Thyroid gland (tissue), 4 donors: ENCODE measurements around the gene ANKRD55. TPM values are rescaled to one million over a fixed set of nuclear protein-coding genes. Genes with fewer than 3 reads are reported as not detected.

Experiments used
- DNase-seq, 2 donors: peaks; one replicate each; pipeline ENCODE4 v3.0.0-alpha.2; 2019
- H3K27ac ChIP-seq, 3 donors: fragments of 200-600 bp; sonication (generic); 1 replicate in 2 of 3; 2 replicates in 1 of 3; pipeline ENCODE4 v1.5.1; 2016 to 2019; ENCODE audit warnings: mild to moderate bottlenecking in 1 of 3, moderate library complexity in 1 of 3
- H3K27me3 ChIP-seq: fragments of 200-600 bp; sonication (generic); one replicate; pipeline ENCODE4 v1.5.1; 2019
- H3K36me3 ChIP-seq, 2 donors: fragments of 200-600 bp; sonication (generic); one replicate each; pipeline ENCODE4 v1.5.1; 2016 to 2019
- H3K4me1 ChIP-seq, 2 donors: fragments of 200-600 bp; sonication (generic); one replicate each; pipeline ENCODE4 v1.5.1; 2017 to 2019
- H3K4me3 ChIP-seq, 3 donors: fragments of 200-600 bp; sonication (generic); replicated peaks in 1 of 3; 1 replicate in 2 of 3; 2 replicates in 1 of 3; pipeline ENCODE4 v1.5.1; 2016; ENCODE audit warnings: mild to moderate bottlenecking in 1 of 3
- H3K9me3 ChIP-seq: fragments of 200-600 bp; sonication (generic); one replicate; pipeline ENCODE4 v1.5.1; 2017
- CTCF ChIP-seq, 6 experiments: fragments of 200-600 bp in 3 of 6; fragments of 450-650 bp in 3 of 6; sonication (generic) in 3 of 6; IDR thresholded peaks; one replicate each; pipeline ENCODE4 v1.5.1; 2016 to 2019; ENCODE audit warnings: antibody characterized with exemption in 6 of 6, mild to moderate bottlenecking in 2 of 6, inconsistent platforms in 1 of 6, moderate library complexity in 1 of 6
- POLR2A ChIP-seq, 2 donors: fragments of 450-650 bp; IDR thresholded peaks; one replicate each; pipeline ENCODE4 v1.6.1; 2017; ENCODE audit warnings: antibody characterized with exemption in 2 of 2, mild to moderate bottlenecking in 2 of 2, moderate library complexity in 1 of 2
- WGBS, 2 donors: methylation state at CpG; one replicate each; pipeline ENCODE4 v1.1.5; 2017; 5-methylcytosine and 5-hydroxymethylcytosine counted together
- intact Hi-C: fragments of 100-400 bp; cut with DNase I; formaldehyde crosslinking; loops from one replicate; pipeline ENCODE4 v1.15.1; 2023
- total RNA-seq, 4 donors: library from RNA; depleted of rRNA; stranded (reverse); fragments of >200 nt; gene quantifications; one replicate each; pipeline ENCODE4 v1.2.3, GENCODE V29; 2016

ANKRD55 gene
- total RNA-seq, 4 donors from 2014 or later: 0.22 to 0.94 TPM; not detected in 2

DNA sequence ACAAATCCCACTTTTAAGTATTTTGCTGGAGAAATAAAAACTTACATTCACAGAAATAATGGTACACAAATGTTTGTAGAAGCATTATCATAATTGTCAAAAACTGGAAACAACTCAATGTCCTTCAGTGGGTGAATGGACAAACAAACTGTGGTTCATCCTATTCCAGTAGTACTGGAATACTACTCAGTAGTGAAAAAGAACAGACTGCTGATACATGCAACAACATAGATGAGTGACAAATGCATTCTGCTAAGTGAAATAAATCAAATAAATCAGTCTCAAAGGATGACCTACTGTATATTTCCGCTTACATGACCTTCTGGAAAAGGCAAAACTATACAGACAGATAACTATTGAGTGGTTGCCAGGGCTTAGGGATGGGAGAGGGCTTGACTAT is 114.1 kb downstream of the ANKRD55 start:
- Histone ChIP-seq H3K27ac (peak overlapping the region in 1 of 3 donors; percentile 7), H3K9me3 (no peaks in the 10 kb centered on the region), H3K4me1 (peaks cover 5 to 12% of the 10 kb centered on the region in 2 donors), H3K36me3 (no peaks in the 10 kb centered on the region), H3K27me3 (no peaks in the 10 kb centered on the region), H3K4me3 (no peak overlapping the region)
- WGBS, 2 donors: 98 to 100% methylated on average over 1 of the region's 1 CpG
- no peak for DNase-seq
- TF ChIP-seq CTCF (IDR thresholded peaks at IDR 0.05) (no peak), POLR2A (IDR thresholded peaks at IDR 0.05) (no peak)
- intact Hi-C loops: no loop called here

- TF ChIP-seq POLR2A (IDR thresholded peaks at IDR 0.05): no peak
- no peak for TF ChIP-seq CTCF (IDR thresholded peaks at IDR 0.05)
- Histone ChIP-seq H3K4me1 (peaks cover 5 to 9% of the 10 kb centered on the region in 2 donors), H3K9me3 (no peaks in the 10 kb centered on the region), H3K27ac (peak overlapping the region in 1 of 3 donors; percentile 26), H3K27me3 (no peaks in the 10 kb centered on the region), H3K36me3 (no peaks in the 10 kb centered on the region), H3K4me3 (no peak overlapping the region)
- intact Hi-C loops: no loop called here
- 80 to 86% methylated on average over 9 of the region's 9 CpGs for WGBS, 2 donors
- no peak for DNase-seq
Observed at GRCh38 chr5:56116599-56117141, 116.5 kb downstream of the ANKRD55 start.

DNA sequence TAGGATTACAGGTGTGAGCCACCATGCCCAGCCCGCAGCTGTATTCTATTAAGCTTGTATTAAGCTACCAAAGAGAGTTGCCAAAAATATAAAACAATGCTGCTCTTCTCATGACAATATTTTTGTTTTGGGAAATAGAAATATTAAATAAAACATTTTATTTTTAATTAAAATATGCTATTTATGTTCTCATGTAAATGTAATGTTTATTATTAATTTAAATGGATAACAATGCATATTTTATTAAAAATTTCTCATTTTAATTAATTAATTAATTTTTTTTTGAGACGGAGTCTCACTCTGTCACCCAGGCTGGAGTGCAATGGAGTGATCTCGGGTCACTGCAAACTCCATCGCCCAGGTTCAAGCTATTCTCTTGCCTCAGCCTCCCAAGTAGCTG is 117.5 kb downstream of the ANKRD55 start:
- DNase-seq: no peak
- intact Hi-C loops: no loop called here
- Histone ChIP-seq H3K4me3 (no peak overlapping the region), H3K36me3 (no peaks in the 10 kb centered on the region), H3K4me1 (peaks cover 5 to 16% of the 10 kb centered on the region in 2 donors), H3K9me3 (no peaks in the 10 kb centered on the region), H3K27me3 (no peaks in the 10 kb centered on the region), H3K27ac (no peak overlapping the region)
- 97 to 98% methylated on average over 4 of the region's 4 CpGs for WGBS, 2 donors
- TF ChIP-seq POLR2A (IDR thresholded peaks at IDR 0.05): no peak
- no peak for TF ChIP-seq CTCF (IDR thresholded peaks at IDR 0.05)

DNA sequence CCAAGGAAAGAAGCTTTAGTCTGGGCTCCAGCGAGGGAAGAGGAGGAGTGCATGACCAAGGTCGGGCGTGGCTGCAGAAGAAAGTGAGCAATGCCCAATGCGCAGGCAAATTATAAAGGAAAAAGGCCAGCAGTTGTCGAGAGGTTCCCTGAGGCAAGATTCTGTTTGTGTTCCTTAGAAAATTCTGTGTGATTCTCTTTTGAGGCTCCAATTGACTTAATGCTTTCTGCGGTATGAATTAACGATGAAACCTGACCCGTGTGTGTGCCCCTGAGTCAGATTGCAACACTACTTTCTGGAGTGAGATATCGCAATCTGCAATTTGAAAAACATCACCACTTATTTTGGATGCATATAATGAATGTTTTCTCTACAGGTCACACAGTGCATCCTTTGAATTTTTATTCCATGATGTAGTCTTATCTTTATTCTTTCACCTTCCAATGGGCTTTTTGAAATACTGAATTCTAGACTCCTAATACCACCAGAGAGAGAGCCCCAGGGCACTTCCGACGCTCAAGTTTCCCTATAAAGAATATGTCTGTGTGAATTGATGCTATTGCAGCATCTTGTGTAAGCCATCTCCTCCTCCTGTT is 120.5 kb downstream of the ANKRD55 start:
- H3K27ac ChIP-seq: no peak overlapping the region
- no peaks in the 10 kb centered on the region for H3K9me3 ChIP-seq
- intact Hi-C loops: no loop called here
- peaks cover 9 to 34% of the 10 kb centered on the region in 2 donors for H3K4me1 ChIP-seq
- WGBS, 2 donors: 94% methylated on average over 11 of the region's 11 CpGs
- TF ChIP-seq POLR2A (IDR thresholded peaks at IDR 0.05): no peak
- TF ChIP-seq CTCF (IDR thresholded peaks at IDR 0.05): no peak
- no peak overlapping the region for H3K4me3 ChIP-seq
- no peaks in the 10 kb centered on the region for H3K27me3 ChIP-seq
- DNase-seq: no peak
- no peaks in the 10 kb centered on the region for H3K36me3 ChIP-seq

GRCh38 chr5:56111404-56111781 is 121.7 kb downstream of the ANKRD55 start:
- no peak for TF ChIP-seq CTCF (IDR thresholded peaks at IDR 0.05)
- no peak for TF ChIP-seq POLR2A (IDR thresholded peaks at IDR 0.05)
- H3K27ac ChIP-seq: peak overlapping the region in 1 of 3 donors; percentile 31
- no peaks in the 10 kb centered on the region for H3K27me3 ChIP-seq
- intact Hi-C loops: no loop called here
- H3K9me3 ChIP-seq: no peaks in the 10 kb centered on the region
- H3K4me3 ChIP-seq: no peak overlapping the region
- WGBS, 2 donors: 91 to 95% methylated on average over 9 of the region's 9 CpGs
- peaks cover 9 to 28% of the 10 kb centered on the region in 2 donors for H3K4me1 ChIP-seq
- no peak for DNase-seq
- no peaks in the 10 kb centered on the region for H3K36me3 ChIP-seq
